Muscle layer of duodenum (tissue), 2 donors: ENCODE measurements around the gene HELLS.
A peak's percentile ranks its signal among the peaks of the same experiment; 100 is the strongest.
"Not testable (repeated sequence)": the region's sequence is repeated elsewhere in the genome, so short reads cannot be mapped to it uniquely, and the experiment has no call there.

Source experiments
- H3K27ac ChIP-seq: one replicate; pipeline ENCODE4 v1.7.0; 2013; ENCODE audit warnings: mild to moderate bottlenecking, low read length
- H3K27me3 ChIP-seq: one replicate; pipeline ENCODE4 v1.7.0; 2013; ENCODE audit warnings: low read depth, mild to moderate bottlenecking, control low read depth, low read length
- H3K36me3 ChIP-seq, 2 donors: one replicate each; pipeline ENCODE4 v1.7.0; 2013; ENCODE audit warnings: low read length in 2 of 2, control low read depth in 1 of 2, mild to moderate bottlenecking in 1 of 2; ENCODE audit not compliant: insufficient read depth in 2 of 2, control insufficient read depth in 1 of 2
- H3K4me1 ChIP-seq, 2 donors: one replicate each; pipeline ENCODE4 v1.7.0; 2013; ENCODE audit warnings: low read length in 2 of 2, mild to moderate bottlenecking in 2 of 2, control low read depth in 1 of 2, moderate library complexity in 1 of 2; ENCODE audit not compliant: insufficient read depth in 2 of 2, control insufficient read depth in 1 of 2
- H3K4me3 ChIP-seq, 2 donors: one replicate each; pipeline ENCODE4 v1.7.0; 2013; ENCODE audit warnings: low read length in 2 of 2, low read depth in 1 of 2, mild to moderate bottlenecking in 1 of 2
- H3K9me3 ChIP-seq, 2 donors: one replicate each; pipeline ENCODE4 v1.7.0; 2013; ENCODE audit warnings: low read length in 2 of 2, control low read depth in 1 of 2, mild to moderate bottlenecking in 1 of 2; ENCODE audit not compliant: control insufficient read depth in 1 of 2
- donor health status: healthy.

The HELLS gene

GRCh38 chr10:94545391-94546048, at the start of gene HELLS:
HELLS (plus strand) TSS chr10:94545788; CDS start chr10:94545922, 134 bp downstream.
- Histone ChIP-seq H3K36me3 (no peaks in the 10 kb centered on the region), H3K9me3 (no peaks in the 10 kb centered on the region), H3K4me1 (peaks cover 8 to 10% of the 10 kb centered on the region in 2 donors), H3K4me3 (peak within 1 kb of the TSS; percentile 94 to 97), H3K27me3 (no peaks in the 10 kb centered on the region), H3K27ac (peak within 1 kb of the TSS; percentile 69)

- Histone ChIP-seq H3K4me1 (peaks cover 0 to 3% of the 10 kb centered on the region in 2 donors), H3K4me3 (no peak overlapping the region), H3K9me3 (no peaks in the 10 kb centered on the region), H3K27ac (no peak overlapping the region), H3K27me3 (no peaks in the 10 kb centered on the region), H3K36me3 (no peaks in the 10 kb centered on the region)
Observed at GRCh38 chr10:94496010-94496409, 49.6 kb upstream of the HELLS start.

DNA sequence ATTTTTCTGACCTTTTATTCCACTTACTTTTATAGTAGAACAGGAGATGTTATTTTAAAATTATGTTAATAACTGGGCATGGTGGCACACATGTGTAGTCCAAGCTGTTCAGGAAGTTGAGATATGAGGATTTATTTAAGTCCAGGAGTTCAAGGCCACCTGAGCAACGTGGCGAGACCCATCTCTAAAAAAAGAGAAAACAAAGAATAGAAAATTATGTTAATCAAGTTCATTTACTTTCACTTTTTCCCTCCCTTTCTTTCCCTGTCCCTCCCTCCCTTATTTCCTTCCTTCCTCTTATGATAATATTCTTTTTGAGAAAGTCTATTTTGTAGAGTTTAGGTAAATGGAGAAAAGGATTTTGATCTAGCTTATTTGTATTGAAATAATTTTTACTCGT, 48.9 kb upstream of the HELLS start:
- no peaks in the 10 kb centered on the region for H3K9me3 ChIP-seq
- no peaks in the 10 kb centered on the region for H3K27me3 ChIP-seq
- H3K36me3 ChIP-seq, result no peaks in the 10 kb centered on the region
- H3K27ac ChIP-seq, result no peak overlapping the region
- H3K4me3 ChIP-seq, result no peak overlapping the region
- no peaks in the 10 kb centered on the region for H3K4me1 ChIP-seq

- Histone ChIP-seq H3K27ac (no peak overlapping the region), H3K9me3 (no peaks in the 10 kb centered on the region), H3K36me3 (no peaks in the 10 kb centered on the region), H3K4me1 (no peaks in the 10 kb centered on the region), H3K27me3 (no peaks in the 10 kb centered on the region), H3K4me3 (no peak overlapping the region)
Observed at GRCh38 chr10:94500063-94500462, 45.5 kb upstream of the HELLS start.

GRCh38 chr10:94521276-94522250, 24.0 kb upstream of the HELLS start:
- Histone ChIP-seq H3K4me1 (no peaks in the 10 kb centered on the region), H3K27ac (no peak overlapping the region), H3K36me3 (peaks cover 0 to 9% of the 10 kb centered on the region in 2 donors), H3K27me3 (no peaks in the 10 kb centered on the region), H3K4me3 (no peak overlapping the region), H3K9me3 (no peaks in the 10 kb centered on the region)

DNA sequence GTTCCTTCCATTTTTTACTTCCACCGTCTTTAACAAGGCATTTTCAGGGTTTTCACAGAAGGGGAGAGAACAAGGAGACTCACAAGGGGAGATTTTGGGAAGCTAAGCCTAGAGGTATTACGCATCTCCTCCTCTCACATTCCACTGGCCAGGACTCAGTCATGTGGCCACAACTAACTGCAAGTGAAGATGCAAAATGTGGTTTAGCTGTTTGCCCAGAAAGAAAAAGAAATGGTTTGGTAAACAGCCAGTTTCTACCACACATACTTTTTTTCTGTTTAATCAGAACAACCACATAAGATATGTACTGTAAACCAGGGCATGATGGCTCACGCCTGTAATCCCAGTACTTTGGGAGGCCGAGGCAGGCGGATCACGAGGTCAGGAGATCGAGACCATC, 21.4 kb upstream of the HELLS start:
- H3K9me3 ChIP-seq, result no peaks in the 10 kb centered on the region
- H3K4me1 ChIP-seq, result no peaks in the 10 kb centered on the region
- no peaks in the 10 kb centered on the region for H3K27me3 ChIP-seq
- H3K4me3 ChIP-seq, result no peak overlapping the region
- H3K36me3 ChIP-seq, result peaks cover 0 to 9% of the 10 kb centered on the region in 2 donors
- H3K27ac ChIP-seq, result no peak overlapping the region

DNA sequence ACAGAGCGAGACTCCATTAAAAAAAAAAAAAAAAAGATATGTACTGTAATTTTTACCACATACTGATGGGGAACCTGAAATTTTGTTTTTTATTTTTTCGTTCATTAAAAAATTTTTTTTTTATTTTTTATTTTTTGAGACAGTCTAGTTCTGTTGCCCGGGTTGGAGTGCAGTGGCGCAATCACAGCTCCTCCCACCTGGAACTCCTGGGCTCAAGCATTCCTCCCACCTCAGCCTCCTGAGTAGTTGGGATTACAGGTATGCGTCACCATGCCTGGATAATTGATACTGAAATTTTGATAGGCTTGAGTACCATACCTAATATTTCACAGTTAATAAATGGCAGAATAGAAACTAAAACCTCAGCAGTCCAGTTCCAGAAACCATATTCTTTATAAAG, 20.9 kb upstream of the HELLS start:
- H3K4me1 ChIP-seq, result no peaks in the 10 kb centered on the region
- H3K27ac ChIP-seq, result no peak overlapping the region
- H3K9me3 ChIP-seq, result no peaks in the 10 kb centered on the region
- no peak overlapping the region for H3K4me3 ChIP-seq
- H3K36me3 ChIP-seq, result peaks cover 0 to 9% of the 10 kb centered on the region in 2 donors
- H3K27me3 ChIP-seq, result no peaks in the 10 kb centered on the region

GRCh38 chr10:94531550-94531949, 14.0 kb upstream of the HELLS start:
- not testable (repeated sequence) for H3K4me3 ChIP-seq, H3K27ac ChIP-seq, H3K9me3 ChIP-seq, H3K27me3 ChIP-seq, H3K4me1 ChIP-seq
- peaks cover 19 to 22% of the 10 kb centered on the region in 2 donors for H3K36me3 ChIP-seq

GRCh38 chr10:94533027-94533426, 12.6 kb upstream of the HELLS start:
- Histone ChIP-seq H3K36me3 (peaks cover 19 to 22% of the 10 kb centered on the region in 2 donors), H3K27me3 (no peaks in the 10 kb centered on the region), H3K9me3 (no peaks in the 10 kb centered on the region), H3K4me3 (no peak overlapping the region), H3K4me1 (no peaks in the 10 kb centered on the region), H3K27ac (no peak overlapping the region)

DNA sequence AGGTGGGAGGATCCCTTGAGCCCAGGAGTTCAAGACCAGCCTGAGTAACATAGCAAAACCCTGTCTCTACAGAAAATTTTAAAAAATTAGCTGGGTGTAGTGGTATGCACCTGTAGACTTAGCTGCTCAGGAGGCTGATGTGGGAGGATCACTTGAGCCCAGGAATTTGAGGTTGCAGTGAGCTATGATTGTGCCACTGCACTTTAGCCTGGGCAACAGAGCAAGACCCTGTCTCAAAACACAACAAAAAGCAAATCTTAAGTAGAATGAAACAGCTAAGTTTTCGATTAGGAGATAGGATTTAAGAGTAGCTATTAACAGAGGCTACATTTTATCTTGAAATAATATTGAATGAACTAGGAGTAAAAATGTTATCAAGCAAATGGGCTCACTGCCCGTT, 3.3 kb upstream of the HELLS start:
- H3K4me1 ChIP-seq, result peaks cover 8 to 10% of the 10 kb centered on the region in 2 donors
- not testable (repeated sequence) for H3K9me3 ChIP-seq

GRCh38 chr10:94546049-94546900, 687 bp downstream of the HELLS start:
- H3K27ac ChIP-seq, result peak overlapping the region; percentile 23
- no peaks in the 10 kb centered on the region for H3K27me3 ChIP-seq
- no peaks in the 10 kb centered on the region for H3K36me3 ChIP-seq
- H3K4me3 ChIP-seq, result peak overlapping the region; percentile 94 to 97
- H3K4me1 ChIP-seq, result peaks cover 8 to 10% of the 10 kb centered on the region in 2 donors
- H3K9me3 ChIP-seq, result no peaks in the 10 kb centered on the region

More for the DNA sequence above, 3.3 kb upstream of the HELLS start:
- H3K36me3 ChIP-seq, H3K27me3 ChIP-seq, H3K27ac ChIP-seq, H3K4me3 ChIP-seq: not testable (repeated sequence)
